Ishikawa (cell line): ENCODE data around the gene TRPM1.

Experiments used
- CEBPB ChIP-seq: IDR thresholded peaks from 2 replicates; pipeline ENCODE4 v1.6.1; 2012
- CREB1 ChIP-seq: IDR thresholded peaks from 2 replicates; pipeline ENCODE4 v1.6.1; 2012; ENCODE audit warnings: low read depth
- EGR1 ChIP-seq: IDR thresholded peaks from 2 replicates; pipeline ENCODE4 v1.6.1; 2012
- EP300 ChIP-seq: IDR thresholded peaks from 2 replicates; pipeline ENCODE4 v1.6.1; 2012; ENCODE audit warnings: borderline replicate concordance
- FOXM1 ChIP-seq: IDR thresholded peaks from 2 replicates; pipeline ENCODE4 v1.6.1; 2012; ENCODE audit warnings: low read depth, borderline replicate concordance
- NFIC ChIP-seq: IDR thresholded peaks from 2 replicates; pipeline ENCODE4 v1.6.1; 2012
- RAD21 ChIP-seq: IDR thresholded peaks from 2 replicates; pipeline ENCODE4 v1.6.1; 2012; ENCODE audit warnings: low read depth
- TAF1 ChIP-seq: IDR thresholded peaks from 2 replicates; pipeline ENCODE4 v1.6.1; 2012; ENCODE audit warnings: low read depth, mild to moderate bottlenecking
- TCF12 ChIP-seq: IDR thresholded peaks from 2 replicates; pipeline ENCODE4 v1.6.1; 2012; ENCODE audit warnings: low read depth
- TEAD4 ChIP-seq: IDR thresholded peaks from 2 replicates; pipeline ENCODE4 v1.6.1; 2012
- YY1 ChIP-seq: IDR thresholded peaks from 2 replicates; pipeline ENCODE4 v1.6.1; 2012; ENCODE audit warnings: low read depth
- ZBTB7A ChIP-seq: IDR thresholded peaks from 2 replicates; pipeline ENCODE4 v1.6.1; 2012; ENCODE audit warnings: low read depth
- TF ChIP-seq, protein P1 (sequence below): IDR thresholded peaks from 2 replicates; pipeline ENCODE4 v1.6.1; 2012
- TF ChIP-seq, protein P2 (sequence below): IDR thresholded peaks from 2 replicates; pipeline ENCODE4 v1.6.1; 2012; ENCODE audit warnings: low read depth, mild to moderate bottlenecking
- TF ChIP-seq, protein P3 (sequence below): IDR thresholded peaks from 2 replicates; pipeline ENCODE4 v1.6.1; 2012

Gene TRPM1

DNA sequence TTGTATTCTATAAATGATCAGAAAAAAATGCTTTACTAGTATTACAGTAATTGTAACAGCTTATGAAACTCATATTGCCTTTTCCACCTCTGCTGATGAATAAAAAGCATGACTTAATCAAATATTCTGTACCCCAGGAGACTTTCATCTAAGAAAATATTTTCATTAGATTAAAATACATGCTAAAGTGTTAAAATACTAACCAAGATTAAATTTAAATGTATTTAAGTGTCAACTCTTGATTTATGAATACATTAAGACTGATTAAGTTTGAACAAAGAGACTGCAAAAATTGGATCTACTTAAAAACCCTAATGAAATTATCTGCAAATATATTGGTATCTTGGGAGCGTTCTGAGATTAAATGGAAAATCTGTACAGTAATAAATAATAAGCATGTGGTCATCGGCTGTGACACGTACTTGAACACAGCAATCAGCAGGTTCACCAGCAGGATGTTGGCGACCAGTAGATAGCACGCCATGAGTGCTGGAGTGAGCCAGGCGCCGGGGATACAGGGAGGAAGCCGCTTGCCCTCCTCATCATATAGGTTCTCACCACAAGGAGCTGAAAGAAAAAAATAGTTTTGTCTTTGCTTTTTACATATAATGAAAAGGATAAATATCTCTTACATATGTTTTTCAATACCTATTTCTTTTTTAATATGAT, 73.5 kb downstream of the TRPM1 start:
- TF ChIP-seq, protein P1, sequence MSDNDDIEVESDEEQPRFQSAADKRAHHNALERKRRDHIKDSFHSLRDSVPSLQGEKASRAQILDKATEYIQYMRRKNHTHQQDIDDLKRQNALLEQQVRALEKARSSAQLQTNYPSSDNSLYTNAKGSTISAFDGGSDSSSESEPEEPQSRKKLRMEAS, result no peak
- TF ChIP-seq YY1 (no peak), TCF12 (no peak), TAF1 (no peak), EGR1 (no peak), CREB1 (no peak), FOXM1 (no peak), ZBTB7A (no peak), NFIC (no peak)
- TF ChIP-seq, protein P2, sequence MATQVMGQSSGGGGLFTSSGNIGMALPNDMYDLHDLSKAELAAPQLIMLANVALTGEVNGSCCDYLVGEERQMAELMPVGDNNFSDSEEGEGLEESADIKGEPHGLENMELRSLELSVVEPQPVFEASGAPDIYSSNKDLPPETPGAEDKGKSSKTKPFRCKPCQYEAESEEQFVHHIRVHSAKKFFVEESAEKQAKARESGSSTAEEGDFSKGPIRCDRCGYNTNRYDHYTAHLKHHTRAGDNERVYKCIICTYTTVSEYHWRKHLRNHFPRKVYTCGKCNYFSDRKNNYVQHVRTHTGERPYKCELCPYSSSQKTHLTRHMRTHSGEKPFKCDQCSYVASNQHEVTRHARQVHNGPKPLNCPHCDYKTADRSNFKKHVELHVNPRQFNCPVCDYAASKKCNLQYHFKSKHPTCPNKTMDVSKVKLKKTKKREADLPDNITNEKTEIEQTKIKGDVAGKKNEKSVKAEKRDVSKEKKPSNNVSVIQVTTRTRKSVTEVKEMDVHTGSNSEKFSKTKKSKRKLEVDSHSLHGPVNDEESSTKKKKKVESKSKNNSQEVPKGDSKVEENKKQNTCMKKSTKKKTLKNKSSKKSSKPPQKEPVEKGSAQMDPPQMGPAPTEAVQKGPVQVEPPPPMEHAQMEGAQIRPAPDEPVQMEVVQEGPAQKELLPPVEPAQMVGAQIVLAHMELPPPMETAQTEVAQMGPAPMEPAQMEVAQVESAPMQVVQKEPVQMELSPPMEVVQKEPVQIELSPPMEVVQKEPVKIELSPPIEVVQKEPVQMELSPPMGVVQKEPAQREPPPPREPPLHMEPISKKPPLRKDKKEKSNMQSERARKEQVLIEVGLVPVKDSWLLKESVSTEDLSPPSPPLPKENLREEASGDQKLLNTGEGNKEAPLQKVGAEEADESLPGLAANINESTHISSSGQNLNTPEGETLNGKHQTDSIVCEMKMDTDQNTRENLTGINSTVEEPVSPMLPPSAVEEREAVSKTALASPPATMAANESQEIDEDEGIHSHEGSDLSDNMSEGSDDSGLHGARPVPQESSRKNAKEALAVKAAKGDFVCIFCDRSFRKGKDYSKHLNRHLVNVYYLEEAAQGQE, result no peak
- TF ChIP-seq, protein P3, sequence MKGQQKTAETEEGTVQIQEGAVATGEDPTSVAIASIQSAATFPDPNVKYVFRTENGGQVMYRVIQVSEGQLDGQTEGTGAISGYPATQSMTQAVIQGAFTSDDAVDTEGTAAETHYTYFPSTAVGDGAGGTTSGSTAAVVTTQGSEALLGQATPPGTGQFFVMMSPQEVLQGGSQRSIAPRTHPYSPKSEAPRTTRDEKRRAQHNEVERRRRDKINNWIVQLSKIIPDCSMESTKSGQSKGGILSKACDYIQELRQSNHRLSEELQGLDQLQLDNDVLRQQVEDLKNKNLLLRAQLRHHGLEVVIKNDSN, result no peak

DNA sequence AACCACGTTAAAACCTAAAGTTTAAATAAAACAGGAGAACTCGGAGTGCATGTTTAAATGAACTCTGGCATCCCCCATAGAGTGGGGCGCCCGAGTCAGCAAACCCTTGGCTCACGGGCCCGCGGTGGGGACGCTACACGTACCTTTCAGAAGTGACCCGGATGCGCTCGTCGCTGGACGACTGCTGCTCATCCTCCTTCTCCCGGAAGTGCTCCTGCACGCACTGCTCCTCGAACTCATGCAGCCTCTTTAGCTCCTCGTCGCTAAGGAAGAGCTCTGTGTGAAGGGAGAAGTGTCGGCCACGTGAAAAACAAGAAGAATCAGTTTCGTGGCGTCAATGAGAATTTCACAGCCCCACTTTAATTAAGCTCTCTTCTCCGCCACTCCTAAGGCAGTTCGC, 75.5 kb downstream of the TRPM1 start:
- TF ChIP-seq, protein P3, result no peak
- TF ChIP-seq ZBTB7A, result no peak
- TF ChIP-seq FOXM1, result no peak
- no peak for TF ChIP-seq EP300
- TF ChIP-seq CEBPB, result no peak
- TF ChIP-seq, protein P2, result no peak
- TF ChIP-seq YY1, result no peak

DNA sequence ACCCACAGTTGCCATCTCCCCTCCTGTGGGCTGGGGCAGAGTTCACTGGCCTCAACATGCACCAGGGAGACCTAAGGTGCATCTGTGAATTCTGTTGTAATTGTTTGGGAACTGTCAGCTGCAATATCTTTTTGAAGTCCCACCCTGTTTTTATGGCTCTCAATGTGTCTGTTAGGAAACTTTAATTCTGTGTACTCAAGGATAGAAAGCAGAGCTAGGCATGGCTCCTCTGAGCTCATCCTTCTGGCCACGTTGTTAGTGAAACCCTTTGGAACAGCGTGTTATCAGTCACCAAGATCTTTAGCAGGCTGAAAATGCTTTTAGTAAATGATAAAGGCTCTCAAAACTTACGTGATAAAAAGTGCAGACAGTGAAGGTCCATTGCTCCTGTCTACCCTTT, 76.5 kb downstream of the TRPM1 start:
- no peak for TF ChIP-seq CEBPB
- no peak for TF ChIP-seq NFIC
- no peak for TF ChIP-seq EP300
- no peak for TF ChIP-seq ZBTB7A
- TF ChIP-seq, protein P3, result no peak
- TF ChIP-seq, protein P1, result no peak
- TF ChIP-seq TCF12, result no peak
- no peak for TF ChIP-seq EGR1
- no peak for TF ChIP-seq TEAD4
- TF ChIP-seq CREB1, result no peak
- TF ChIP-seq TAF1, result no peak
- no peak for TF ChIP-seq FOXM1
- no peak for TF ChIP-seq RAD21
- no peak for TF ChIP-seq YY1
- TF ChIP-seq, protein P2, result no peak

DNA sequence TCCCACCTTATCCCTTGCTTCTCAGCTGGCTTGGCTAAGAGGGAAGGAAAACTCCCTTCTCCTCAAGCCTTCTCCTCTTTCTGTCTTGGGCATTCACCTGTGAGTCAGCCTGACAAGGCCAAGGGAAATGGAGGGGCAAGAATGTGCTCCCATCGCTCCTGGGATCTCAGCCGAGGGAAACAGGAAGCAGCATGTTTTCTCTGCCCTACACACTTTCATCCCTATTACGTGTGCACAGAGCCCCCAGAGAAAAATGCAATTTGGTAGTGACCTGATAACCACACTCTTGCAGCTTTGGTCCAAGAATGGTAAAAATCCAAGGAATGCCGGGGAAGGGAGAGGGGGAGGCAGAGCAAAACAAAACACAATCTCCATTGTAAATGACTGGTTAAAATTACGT, 77.2 kb downstream of the TRPM1 start:
- TF ChIP-seq, protein P1, result peak; percentile 37; the same call in 1 of the 2 replicates
- TF ChIP-seq CEBPB (no peak), TEAD4 (peak; percentile 94)
